HG02870 (cell line): ENCODE measurements around the gene NRXN2.
"Not testable (repeated sequence)": the region's sequence is repeated elsewhere in the genome, so short reads cannot be mapped to it uniquely, and the experiment has no call there.

Experiments used
- ATAC-seq: cut with Tn5 transposase; IDR thresholded peaks from one replicate; pipeline ENCODE4 v1.9.1; 2021; ENCODE audit warnings: mild to moderate bottlenecking, moderate library complexity; ENCODE audit not compliant: unreplicated experiment

Gene NRXN2

GRCh38 chr11:64608636-64609035 lies 114.4 kb downstream of the NRXN2 start:
- no peak for ATAC-seq

- no peak for ATAC-seq
Observed at GRCh38 chr11:64608046-64608445, 115.0 kb downstream of the NRXN2 start.

- no peak for ATAC-seq
Observed at GRCh38 chr11:64607381-64607985, 115.5 kb downstream of the NRXN2 start.

DNA sequence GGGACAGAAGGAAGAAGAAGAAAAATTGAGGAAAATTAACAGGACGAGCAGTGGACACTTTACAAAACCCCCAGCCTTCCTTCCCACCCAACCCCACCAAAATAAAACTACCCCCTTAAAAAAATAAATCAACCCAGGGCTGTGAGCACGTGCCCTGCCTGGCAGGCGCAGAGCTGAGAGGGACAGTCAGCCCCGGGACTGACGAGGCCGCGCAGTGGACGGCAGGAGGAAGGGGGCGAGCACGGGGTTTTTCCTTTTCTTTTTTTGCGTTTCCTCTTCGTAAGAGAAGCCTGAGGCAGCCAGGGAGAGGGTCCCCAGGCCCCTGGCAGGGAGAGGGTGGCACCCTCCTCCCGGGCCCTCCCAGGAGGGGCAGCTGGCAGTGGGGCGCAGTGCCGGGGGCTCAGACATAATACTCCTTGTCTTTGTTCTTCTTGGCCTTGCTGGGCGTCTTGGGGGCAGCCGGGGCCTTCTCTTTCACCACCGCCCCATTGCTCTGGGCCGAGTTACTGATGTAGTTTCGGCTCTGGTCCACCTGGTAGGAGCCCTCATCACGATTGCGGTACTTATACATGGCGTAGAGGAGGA lies 116.1 kb downstream of the NRXN2 start:
- no peak for ATAC-seq

DNA sequence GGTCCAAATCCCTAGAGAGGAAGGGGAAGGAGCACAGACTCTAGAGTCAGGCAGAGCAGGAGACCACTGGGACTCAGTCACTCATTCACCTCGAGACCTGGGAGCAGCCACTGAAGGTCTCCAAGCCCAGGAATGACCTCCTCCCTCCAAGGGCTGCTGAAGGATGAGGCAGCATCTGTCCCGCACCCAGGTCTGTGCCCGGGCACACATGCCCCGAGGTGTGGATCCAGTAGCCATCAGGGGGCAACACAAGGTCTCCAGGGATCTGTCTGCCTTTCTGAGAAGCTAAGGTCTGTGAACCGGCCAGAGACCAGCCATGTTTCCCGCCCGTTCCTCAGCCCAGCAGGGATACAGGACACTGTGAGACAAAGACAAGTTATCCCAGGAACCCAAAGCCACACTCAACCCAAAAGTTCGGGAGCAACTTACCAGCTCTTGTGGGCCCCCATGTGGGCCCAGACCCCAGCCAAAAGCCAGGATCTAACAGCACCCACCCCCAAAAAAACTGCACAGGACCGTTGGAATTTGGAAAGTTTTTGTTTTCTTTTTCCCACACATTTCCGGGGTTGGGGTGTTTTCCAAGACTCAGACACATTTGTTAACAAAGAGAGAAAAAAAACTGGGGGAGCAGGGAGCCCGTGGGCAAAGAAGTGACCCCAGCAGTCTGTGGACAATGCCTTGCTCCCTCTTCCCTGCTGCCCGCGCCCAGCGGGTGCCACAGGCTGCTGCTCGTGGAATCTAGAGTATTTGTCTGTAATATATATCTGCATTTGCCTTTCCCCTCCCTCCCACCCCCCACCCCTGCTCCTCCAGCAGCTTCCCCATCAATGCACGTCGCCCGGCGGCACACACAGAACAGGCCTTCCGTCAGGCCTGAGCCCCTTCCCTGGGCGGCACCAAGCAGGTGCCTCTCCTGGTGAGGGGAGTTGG lies 117.1 kb downstream of the NRXN2 start:
- ATAC-seq = no peak

DNA sequence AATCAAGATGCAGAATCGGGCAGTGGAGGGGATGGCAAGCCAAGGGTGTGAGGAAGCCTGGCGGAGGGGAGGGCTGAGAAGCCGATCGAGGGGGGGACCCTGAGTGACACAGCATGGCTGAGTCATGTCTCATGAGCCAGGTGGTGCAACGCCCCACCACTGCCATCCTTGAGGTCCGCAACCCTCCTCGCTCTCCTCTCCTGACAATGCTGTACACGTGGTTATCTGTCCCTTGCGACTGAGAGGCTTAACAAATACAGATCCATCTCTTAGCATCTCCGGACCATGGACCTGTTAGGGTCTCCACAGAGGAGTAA lies 117.8 kb downstream of the NRXN2 start:
- ATAC-seq = no peak

DNA sequence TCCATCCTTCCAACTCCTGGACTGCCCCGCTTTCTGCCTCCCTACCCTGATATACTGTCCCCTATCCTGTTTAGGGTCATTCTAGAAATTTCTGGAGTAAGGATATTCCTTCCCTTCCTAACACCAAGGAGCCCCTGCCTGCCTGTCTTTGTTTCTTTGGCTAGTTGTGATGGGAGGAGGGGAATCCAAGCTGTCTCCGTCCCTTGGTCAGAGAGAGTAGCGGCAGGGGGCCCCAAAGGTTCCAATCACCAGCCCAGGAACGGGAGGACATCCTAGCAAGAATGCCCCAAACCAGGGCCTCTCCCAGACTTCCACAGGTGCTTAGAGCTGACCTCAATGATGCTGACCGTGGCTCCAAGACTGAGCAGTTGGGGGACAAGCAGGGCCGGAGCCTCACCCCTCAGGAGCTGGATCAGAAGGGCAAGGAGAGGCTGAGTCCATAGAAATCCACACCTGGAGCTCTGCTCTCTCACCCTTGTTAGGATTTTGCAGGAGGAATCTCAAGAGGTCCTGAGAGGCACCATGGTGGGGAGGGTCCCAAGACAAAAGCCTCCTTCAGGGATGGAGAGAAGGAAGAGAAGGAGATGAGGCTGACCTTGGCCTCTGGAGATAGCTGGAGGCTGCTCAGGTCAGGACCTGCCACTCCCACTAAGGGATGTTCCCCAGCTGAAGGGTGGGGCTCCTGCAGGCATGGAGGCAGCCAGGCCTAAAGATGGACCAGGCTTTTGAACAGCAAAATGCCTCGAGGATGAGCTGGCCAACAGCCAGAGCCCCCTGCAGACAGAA lies 118.3 kb downstream of the NRXN2 start:
- no peak for ATAC-seq

DNA sequence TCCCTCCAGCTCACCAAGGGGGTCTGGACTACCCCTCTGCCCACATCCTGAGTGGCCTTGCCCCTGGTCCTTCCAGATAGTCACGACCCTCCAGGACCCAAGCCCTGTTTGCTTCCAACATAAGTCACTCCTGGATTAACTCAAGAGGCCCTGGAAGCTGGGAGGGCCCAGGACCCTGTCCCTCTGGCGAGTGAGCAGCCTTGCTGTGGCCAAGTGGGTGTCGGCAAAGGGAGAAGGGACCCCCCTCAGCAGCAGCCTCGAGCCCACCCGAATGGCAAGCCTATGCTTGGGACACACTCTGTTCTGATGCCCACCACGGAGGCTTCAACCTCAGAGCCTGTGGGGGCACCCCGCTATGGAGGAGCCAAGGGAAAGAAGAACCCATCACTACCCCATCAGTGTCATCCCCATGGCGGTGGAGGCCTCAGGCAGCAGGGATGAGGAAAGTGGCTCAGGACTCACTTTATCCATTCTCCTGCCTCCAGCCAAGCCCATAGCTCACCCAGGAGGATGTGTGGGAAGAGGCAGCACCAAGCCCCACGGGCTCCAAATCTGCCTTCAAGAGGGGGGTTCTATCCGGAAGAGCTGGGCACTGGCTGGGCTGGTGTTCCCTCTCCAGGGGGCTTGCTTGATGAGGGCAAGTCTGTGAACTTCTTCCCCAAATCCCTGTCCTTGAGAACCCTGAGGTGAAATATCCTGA lies 119.4 kb downstream of the NRXN2 start:
- no peak for ATAC-seq

- no peak for ATAC-seq
Observed at GRCh38 chr11:64602466-64603070, 120.4 kb downstream of the NRXN2 start.

DNA sequence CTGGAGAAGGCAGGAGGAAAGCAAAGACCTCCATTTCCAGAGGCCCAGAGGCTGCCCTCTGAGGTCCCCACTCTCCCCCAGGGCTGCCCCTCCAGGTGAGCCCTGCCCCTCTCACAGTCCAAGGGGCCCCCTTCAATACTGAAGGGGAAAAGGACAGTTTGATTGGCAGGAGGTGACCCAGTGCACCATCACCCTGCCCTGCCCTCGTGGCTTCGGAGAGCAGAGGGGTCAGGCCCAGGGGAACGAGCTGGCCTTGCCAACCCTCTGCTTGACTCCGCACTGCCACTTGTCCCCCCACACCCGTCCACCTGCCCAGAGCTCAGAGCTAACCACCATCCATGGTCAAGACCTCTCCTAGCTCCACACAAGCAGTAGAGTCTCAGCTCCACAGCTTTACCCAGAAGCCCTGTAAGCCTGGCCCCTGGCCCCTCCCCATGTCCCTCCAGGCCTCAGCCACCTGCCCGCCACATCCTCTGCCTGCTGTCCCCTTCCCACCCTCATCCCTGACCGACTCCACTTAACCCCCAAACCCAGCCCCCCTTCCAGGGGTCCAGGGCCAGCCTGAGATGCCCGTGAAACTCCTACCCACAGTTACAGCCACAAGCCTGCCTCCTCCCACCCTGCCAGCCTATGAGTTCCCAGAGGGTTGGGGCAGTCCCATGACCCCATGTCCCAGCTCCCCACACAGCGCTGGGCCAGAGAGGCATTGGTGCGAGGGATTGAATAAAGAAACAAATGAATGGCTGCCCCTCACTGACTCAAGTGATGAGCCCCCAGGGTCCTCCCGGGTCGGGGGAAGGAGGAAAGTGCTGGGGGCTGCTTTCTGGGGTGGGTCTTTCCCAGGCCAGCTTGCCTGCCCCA lies 121.2 kb downstream of the NRXN2 start:
- ATAC-seq = no peak

- ATAC-seq = no peak
Observed at GRCh38 chr11:64600281-64600992, 122.6 kb downstream of the NRXN2 start.

- ATAC-seq = no peak
Observed at GRCh38 chr11:64599698-64600211, 123.2 kb downstream of the NRXN2 start.

GRCh38 chr11:64598797-64599697 lies 124.0 kb downstream of the NRXN2 start:
- no peak for ATAC-seq

DNA sequence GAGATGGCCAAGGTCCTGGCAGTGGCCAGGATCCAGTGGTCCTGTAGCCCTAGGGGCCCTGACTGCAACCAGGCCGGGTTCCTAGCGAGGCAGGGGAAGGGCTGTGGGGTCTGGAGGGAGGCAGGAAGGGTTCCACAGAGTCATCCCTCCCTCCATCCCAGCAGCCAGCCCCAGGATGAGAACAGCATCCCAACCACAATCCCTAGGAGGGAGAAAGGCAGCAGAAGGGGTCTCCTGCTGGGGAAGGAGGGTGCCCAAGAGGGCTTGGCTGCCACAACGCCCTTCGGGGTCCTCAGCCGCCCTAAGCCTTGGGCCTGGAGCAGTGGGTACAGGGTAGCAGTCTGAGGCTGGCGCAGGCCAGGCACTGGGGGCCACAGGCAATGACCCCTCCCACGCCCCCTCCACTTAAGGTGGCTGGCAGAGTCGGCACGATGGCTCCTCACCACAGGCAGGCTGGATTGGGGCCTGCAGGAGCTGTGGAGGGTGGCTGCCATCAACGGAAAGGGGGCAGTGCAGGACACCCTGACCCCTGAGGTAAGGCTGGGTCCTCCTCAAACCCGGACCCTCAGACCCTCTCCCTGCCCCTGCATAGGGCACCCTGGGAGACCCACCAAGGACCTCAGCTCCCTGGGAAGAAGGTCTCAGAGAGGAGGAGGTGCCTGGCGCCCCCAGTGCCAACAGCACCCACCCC lies 124.7 kb downstream of the NRXN2 start:
- no peak for ATAC-seq

GRCh38 chr11:64597671-64598101 lies 125.3 kb downstream of the NRXN2 start:
- no peak for ATAC-seq

GRCh38 chr11:64595922-64596321 lies 127.1 kb downstream of the NRXN2 start:
- not testable (repeated sequence) for ATAC-seq
